ENCODE data around the gene ZNF618. TPM values are rescaled to one million over a fixed set of nuclear protein-coding genes. Genes with fewer than 3 reads are reported as not detected.

The ZNF618 gene
- total and polyA plus RNA-seq, 2 experiments from 2014 or later, result 20.0 to 26.0 TPM

DNA sequence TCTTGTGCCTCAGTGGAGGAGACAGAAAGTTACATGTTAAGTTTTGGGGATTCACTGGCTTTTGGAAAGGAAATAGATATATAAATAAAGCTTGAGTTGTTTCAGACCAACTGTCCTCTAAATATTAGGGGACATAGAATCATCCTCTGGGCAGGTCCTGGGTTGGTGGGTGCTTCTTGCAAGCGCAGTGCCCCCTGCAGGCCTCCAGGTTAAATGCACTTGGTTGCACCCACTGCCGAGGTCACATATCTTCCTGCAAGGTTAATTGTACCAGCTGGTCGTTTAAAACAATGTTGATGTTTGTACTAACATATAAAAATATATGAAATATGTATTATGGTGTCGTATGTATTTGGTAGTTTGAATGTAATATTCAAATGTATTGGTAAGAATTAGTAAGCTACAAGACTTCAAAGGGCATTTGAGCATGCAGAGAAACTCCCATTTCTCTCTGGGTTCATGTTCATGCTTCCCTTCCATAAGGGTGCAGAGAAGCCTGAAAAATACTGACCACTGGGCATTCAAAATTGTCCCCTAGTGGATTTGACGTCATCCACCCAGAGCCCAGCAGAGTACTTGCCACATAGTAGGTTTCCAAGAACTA lies 87.0 kb downstream of the ZNF618 start:
- H3K36me3 ChIP-seq, result no peaks in the 10 kb centered on the region
- no peak overlapping the region for H3K27ac ChIP-seq
- H3K4me3 ChIP-seq, result no peak overlapping the region
- peak; percentile 59 to 77 for DNase-seq (ENCODE audit: low read depth in 1 of 2, low spot score in 1 of 2)
- TF ChIP-seq, protein P1, sequence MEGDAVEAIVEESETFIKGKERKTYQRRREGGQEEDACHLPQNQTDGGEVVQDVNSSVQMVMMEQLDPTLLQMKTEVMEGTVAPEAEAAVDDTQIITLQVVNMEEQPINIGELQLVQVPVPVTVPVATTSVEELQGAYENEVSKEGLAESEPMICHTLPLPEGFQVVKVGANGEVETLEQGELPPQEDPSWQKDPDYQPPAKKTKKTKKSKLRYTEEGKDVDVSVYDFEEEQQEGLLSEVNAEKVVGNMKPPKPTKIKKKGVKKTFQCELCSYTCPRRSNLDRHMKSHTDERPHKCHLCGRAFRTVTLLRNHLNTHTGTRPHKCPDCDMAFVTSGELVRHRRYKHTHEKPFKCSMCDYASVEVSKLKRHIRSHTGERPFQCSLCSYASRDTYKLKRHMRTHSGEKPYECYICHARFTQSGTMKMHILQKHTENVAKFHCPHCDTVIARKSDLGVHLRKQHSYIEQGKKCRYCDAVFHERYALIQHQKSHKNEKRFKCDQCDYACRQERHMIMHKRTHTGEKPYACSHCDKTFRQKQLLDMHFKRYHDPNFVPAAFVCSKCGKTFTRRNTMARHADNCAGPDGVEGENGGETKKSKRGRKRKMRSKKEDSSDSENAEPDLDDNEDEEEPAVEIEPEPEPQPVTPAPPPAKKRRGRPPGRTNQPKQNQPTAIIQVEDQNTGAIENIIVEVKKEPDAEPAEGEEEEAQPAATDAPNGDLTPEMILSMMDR (IDR thresholded peaks at IDR 0.05; ENCODE audit: low read depth, low read length), result peak; percentile 85
- no peaks in the 10 kb centered on the region for H3K4me1 ChIP-seq (ENCODE audit: low read depth)
- no peaks in the 10 kb centered on the region for H3K9me3 ChIP-seq (ENCODE audit: low read depth)
- H3K27me3 ChIP-seq, result no peaks in the 10 kb centered on the region

DNA sequence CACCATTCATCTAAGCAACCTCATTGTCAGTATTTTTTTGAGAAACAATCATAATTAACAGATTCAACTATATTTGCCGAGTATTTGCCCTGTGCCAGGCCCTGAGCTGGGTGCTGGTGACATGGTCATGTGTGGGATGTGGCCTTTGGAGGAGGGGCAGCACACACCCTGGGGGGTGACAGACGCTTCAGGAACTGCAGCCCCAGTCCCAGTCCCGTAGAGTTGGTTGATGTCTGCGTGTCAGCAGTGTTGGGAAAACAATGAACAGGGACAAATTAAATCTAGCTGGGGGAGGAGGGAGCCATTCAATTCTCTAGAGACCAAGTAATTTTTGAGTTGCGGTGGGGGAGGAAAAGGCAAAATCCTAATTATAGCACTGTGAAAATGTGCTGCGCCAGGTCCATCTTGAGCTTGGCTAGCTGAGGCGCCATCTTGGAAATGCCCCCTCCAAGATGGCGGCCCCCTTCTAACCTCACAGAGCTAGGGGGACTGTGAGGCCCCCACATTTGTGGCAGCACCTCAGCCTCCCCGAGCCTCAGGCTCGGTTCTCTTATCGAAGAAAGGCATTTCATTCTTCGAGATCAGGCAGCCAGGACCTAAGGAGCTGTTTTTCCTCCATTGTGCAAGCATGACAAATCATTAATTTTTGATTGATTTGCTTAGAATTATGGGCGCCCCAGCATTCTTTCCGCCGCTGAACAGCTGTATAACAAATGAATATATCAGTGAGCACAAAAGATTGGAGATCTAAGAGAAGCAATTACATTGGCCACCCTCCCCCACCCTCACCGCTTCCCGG lies 87.8 kb downstream of the ZNF618 start:
- no peak overlapping the region for H3K27ac ChIP-seq
- no peak for DNase-seq (ENCODE audit: low read depth in 1 of 2, low spot score in 1 of 2)
- no peaks in the 10 kb centered on the region for H3K27me3 ChIP-seq
- no peaks in the 10 kb centered on the region for H3K4me1 ChIP-seq (ENCODE audit: low read depth)
- no peaks in the 10 kb centered on the region for H3K9me3 ChIP-seq (ENCODE audit: low read depth)
- TF ChIP-seq, protein P1 (IDR thresholded peaks at IDR 0.05; ENCODE audit: low read depth, low read length), result no peak
- H3K36me3 ChIP-seq, result no peaks in the 10 kb centered on the region
- H3K4me3 ChIP-seq, result no peak overlapping the region

DNA sequence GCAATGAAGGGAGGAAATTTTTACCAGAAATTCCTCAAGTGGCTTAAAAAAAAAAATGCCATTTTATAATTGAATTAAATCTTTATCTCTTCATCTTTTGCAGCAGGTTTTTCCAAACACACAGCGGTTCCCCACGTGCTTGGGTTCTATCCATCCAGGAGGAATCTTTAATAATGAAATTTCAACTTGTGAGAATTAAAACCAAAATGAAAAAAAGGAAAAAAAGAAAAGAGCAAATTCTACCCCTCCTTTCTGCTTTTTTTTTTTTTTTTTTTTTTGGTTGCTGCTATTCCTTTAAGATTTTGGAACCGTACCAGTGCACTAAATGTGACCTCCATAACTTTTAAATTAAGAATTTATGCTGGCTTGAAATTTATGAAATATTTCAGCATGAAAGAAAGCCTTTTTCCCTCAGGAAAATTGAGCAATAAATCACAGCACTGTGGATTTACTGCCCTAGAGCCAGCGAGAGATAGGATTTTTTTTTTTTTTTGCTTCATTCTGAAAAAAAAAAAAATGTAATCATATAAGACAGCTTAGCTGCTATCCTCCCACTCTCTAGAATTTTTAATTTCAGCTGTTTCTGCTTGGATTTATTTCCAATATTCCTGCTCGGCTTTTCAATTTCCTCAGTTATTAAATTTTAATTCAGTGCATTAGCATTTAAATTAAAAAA lies 88.5 kb downstream of the ZNF618 start:
- Histone ChIP-seq H3K27ac (no peak overlapping the region), H3K4me3 (no peak overlapping the region)

DNA sequence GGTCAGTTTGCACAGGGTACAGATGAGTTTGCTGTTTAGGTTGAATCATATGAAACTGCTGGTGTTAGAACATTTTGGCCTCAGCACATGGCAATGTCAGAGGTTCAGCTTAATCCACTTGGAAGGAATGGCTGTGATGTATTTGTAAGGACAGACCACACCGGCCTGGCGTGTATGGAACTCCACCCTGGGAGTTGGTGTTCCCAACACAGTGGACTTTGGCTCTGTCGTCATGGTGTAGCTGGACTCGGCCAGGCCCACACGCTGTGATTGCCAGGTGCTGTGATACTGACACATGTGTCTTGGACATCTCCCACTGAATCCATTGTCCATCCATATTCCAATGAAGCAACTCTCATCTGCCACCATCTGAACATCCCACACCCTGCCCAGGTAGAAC lies 90.3 kb downstream of the ZNF618 start:
- no peak overlapping the region for H3K27ac ChIP-seq
- TF ChIP-seq, protein P1 (IDR thresholded peaks at IDR 0.05; ENCODE audit: low read depth, low read length), result no peak
- DNase-seq (ENCODE audit: low read depth in 1 of 2, low spot score in 1 of 2), result no peak
- H3K27me3 ChIP-seq, result no peaks in the 10 kb centered on the region
- no peak overlapping the region for H3K4me3 ChIP-seq
- H3K36me3 ChIP-seq, result no peaks in the 10 kb centered on the region
- H3K4me1 ChIP-seq (ENCODE audit: low read depth), result no peaks in the 10 kb centered on the region
- H3K9me3 ChIP-seq (ENCODE audit: low read depth), result no peaks in the 10 kb centered on the region

More for the DNA sequence above, 88.5 kb downstream of the ZNF618 start:
- H3K9me3 ChIP-seq (ENCODE audit: low read depth), result no peaks in the 10 kb centered on the region
- TF ChIP-seq, protein P1 (IDR thresholded peaks at IDR 0.05; ENCODE audit: low read depth, low read length), result no peak
- H3K36me3 ChIP-seq, result no peaks in the 10 kb centered on the region
- no peaks in the 10 kb centered on the region for H3K27me3 ChIP-seq
- H3K4me1 ChIP-seq (ENCODE audit: low read depth), result no peaks in the 10 kb centered on the region
- peak in 1 of 2 donors; percentile 46 for DNase-seq (ENCODE audit: low read depth in 1 of 2, low spot score in 1 of 2)

DNA sequence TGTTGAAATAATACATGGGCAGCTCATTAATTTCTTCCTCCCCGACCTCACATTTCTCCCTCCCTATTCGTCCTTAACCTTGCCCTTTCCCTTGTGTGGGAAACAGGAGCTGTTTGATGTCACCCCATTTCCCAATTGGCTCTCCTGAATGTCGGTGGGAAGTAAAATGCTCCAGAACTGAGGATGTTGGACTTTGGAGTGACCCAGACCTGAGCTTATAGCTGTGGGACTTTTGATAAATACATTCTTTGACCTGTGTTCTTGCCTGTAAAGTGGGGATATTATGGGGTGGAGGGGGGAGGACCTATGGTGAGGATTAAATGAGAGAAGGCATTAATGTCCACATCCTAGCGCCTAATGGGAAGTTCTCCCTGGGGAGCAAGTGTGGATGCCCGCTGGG lies 91.3 kb downstream of the ZNF618 start:
- H3K4me1 ChIP-seq (ENCODE audit: low read depth), result no peaks in the 10 kb centered on the region
- no peak overlapping the region for H3K27ac ChIP-seq
- no peak for DNase-seq (ENCODE audit: low read depth in 1 of 2, low spot score in 1 of 2)
- no peaks in the 10 kb centered on the region for H3K36me3 ChIP-seq
- no peak overlapping the region for H3K4me3 ChIP-seq
- H3K27me3 ChIP-seq, result no peaks in the 10 kb centered on the region
- no peaks in the 10 kb centered on the region for H3K9me3 ChIP-seq (ENCODE audit: low read depth)
- TF ChIP-seq, protein P1 (IDR thresholded peaks at IDR 0.05; ENCODE audit: low read depth, low read length), result no peak

All from cardiac muscle cell (in vitro differentiated cells and primary cell).